Neural cell (in vitro differentiated cells): ENCODE data around the gene BIRC2.

ENCODE experiments used
- EZH2 ChIP-seq: fragments of 200-600, 300-800 bp; shearing (Covaris generic), sonication (generic); IDR thresholded peaks from 2 replicates; pipeline ENCODE4 v1.6.1; 2014; ENCODE audit warnings: antibody characterized with exemption, low read length, borderline replicate concordance, mild to moderate bottlenecking; ENCODE audit not compliant: insufficient read depth, poor library complexity, severe bottlenecking
- POLR2AphosphoS5 ChIP-seq: IDR thresholded peaks from 2 replicates; pipeline ENCODE4 v1.6.1; 2012
- SMC3 ChIP-seq: fragments of 450-650 bp; conservative IDR thresholded peaks from 2 replicates; pipeline ENCODE4 v1.6.1; 2014; ENCODE audit warnings: antibody characterized with exemption, mild to moderate bottlenecking, moderate library complexity; ENCODE audit not compliant: poor library complexity
- TAF1 ChIP-seq: IDR thresholded peaks from 2 replicates; pipeline ENCODE4 v1.6.1; 2012; ENCODE audit warnings: low read depth
- TF ChIP-seq, protein P1 (sequence below): fragments of 450-650 bp; IDR thresholded peaks from 2 replicates; pipeline ENCODE4 v1.5.1; 2014; ENCODE audit warnings: antibody characterized with exemption, mild to moderate bottlenecking, moderate library complexity; ENCODE audit not compliant: poor library complexity, severe bottlenecking
- TF ChIP-seq, protein P2 (sequence below): IDR thresholded peaks from 2 replicates; pipeline ENCODE4 v1.6.1; 2012; ENCODE audit warnings: borderline replicate concordance

DNA sequence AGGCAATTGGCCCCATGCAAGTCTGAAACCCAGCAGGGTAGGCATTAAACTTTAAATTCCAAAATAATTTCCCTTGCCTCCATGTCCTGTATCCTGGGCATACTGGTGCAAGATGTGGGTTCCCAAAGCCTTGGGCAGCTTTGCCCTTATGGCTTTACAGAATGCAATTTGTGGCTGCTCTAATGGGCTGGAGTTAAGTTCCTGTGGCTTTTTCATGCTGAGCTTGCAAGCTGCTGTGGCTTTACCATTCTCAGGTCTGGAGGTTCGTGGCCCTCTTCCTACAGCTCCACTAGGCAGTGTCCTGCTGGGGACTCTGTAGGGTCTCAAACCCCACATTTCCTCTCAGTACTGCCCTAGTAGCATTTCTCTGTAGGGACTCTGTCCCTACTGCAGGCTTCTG lies 44.8 kb upstream of the BIRC2 start:
- TF ChIP-seq, protein P1, sequence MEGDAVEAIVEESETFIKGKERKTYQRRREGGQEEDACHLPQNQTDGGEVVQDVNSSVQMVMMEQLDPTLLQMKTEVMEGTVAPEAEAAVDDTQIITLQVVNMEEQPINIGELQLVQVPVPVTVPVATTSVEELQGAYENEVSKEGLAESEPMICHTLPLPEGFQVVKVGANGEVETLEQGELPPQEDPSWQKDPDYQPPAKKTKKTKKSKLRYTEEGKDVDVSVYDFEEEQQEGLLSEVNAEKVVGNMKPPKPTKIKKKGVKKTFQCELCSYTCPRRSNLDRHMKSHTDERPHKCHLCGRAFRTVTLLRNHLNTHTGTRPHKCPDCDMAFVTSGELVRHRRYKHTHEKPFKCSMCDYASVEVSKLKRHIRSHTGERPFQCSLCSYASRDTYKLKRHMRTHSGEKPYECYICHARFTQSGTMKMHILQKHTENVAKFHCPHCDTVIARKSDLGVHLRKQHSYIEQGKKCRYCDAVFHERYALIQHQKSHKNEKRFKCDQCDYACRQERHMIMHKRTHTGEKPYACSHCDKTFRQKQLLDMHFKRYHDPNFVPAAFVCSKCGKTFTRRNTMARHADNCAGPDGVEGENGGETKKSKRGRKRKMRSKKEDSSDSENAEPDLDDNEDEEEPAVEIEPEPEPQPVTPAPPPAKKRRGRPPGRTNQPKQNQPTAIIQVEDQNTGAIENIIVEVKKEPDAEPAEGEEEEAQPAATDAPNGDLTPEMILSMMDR: no peak
- TF ChIP-seq SMC3 (no peak), EZH2 (no peak), POLR2AphosphoS5 (no peak), TAF1 (no peak)
- TF ChIP-seq, protein P2, sequence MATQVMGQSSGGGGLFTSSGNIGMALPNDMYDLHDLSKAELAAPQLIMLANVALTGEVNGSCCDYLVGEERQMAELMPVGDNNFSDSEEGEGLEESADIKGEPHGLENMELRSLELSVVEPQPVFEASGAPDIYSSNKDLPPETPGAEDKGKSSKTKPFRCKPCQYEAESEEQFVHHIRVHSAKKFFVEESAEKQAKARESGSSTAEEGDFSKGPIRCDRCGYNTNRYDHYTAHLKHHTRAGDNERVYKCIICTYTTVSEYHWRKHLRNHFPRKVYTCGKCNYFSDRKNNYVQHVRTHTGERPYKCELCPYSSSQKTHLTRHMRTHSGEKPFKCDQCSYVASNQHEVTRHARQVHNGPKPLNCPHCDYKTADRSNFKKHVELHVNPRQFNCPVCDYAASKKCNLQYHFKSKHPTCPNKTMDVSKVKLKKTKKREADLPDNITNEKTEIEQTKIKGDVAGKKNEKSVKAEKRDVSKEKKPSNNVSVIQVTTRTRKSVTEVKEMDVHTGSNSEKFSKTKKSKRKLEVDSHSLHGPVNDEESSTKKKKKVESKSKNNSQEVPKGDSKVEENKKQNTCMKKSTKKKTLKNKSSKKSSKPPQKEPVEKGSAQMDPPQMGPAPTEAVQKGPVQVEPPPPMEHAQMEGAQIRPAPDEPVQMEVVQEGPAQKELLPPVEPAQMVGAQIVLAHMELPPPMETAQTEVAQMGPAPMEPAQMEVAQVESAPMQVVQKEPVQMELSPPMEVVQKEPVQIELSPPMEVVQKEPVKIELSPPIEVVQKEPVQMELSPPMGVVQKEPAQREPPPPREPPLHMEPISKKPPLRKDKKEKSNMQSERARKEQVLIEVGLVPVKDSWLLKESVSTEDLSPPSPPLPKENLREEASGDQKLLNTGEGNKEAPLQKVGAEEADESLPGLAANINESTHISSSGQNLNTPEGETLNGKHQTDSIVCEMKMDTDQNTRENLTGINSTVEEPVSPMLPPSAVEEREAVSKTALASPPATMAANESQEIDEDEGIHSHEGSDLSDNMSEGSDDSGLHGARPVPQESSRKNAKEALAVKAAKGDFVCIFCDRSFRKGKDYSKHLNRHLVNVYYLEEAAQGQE: no peak
